ENCODE data around the gene SAPCD2.
A peak's percentile ranks its signal among the peaks of the same experiment; 100 is the strongest.

Gene SAPCD2

GRCh38 chr9:137030006-137030405 is 40.4 kb downstream of the SAPCD2 start:
- TF ChIP-seq CTCF (IDR thresholded peaks at IDR 0.05; ENCODE audit: borderline replicate concordance, insufficient read depth, low read depth, low read length) = no peak
- no peak overlapping the region for H3K4me3 ChIP-seq (ENCODE audit: low read depth, low read length)

GRCh38 chr9:137029058-137029936 is 41.1 kb downstream of the SAPCD2 start:
- no peak overlapping the region for H3K4me3 ChIP-seq (ENCODE audit: low read depth, low read length)
- peak; percentile 96 for TF ChIP-seq CTCF (IDR thresholded peaks at IDR 0.05; ENCODE audit: borderline replicate concordance, insufficient read depth, low read depth, low read length)

GRCh38 chr9:137028263-137029057 is 41.9 kb downstream of the SAPCD2 start:
- TF ChIP-seq CTCF (IDR thresholded peaks at IDR 0.05; ENCODE audit: borderline replicate concordance, insufficient read depth, low read depth, low read length) = peak; percentile 81
- H3K4me3 ChIP-seq (ENCODE audit: low read depth, low read length) = peak overlapping the region; percentile 43

DNA sequence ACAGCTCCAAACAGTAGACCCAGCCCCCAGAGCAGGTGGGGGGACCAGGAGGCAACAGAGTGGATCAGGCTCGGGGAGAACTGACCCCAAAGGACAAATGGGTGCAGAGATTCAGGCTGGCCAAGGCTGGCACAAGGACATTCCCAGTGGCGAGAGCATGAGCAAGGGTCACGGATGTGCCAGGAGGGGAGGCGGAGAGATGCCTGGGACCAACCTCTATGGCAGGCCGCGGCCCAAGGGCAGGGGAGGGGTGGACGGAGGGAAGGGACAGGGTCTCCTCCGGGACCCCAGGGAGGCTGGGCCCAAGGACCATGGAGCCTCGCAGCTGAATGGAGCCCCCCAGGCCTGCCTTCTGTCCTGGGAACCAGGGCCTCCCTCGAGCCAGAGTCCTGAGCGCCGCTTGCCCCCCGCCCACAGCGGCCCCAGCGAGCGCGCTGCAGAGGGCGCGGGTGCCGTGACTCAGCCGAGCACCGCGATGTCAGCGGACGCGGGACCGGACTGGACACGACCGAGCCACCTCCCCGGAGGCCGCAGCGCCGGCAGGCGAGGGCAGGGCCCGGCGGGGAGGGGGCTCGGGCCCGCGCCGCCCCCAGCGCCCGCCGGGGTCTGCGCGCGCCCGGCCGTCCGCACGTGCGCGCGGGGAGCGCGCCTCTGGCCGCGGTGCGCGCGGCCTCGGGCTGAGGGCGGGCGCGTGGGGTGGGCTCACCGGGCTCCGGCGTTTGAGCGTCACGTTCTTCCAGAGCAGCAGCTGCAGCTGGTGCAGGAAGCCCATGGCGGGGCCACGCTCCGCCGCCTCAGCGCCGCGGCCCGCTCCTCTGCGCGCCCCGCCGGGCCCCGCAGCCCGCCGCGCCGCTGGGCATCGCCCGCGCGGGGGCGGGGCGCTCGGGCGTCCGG is 42.7 kb downstream of the SAPCD2 start, which contains the start of gene ABCA2:
Gene ABCA2 (minus strand): TSS at position 869 of the 894 bp plus-strand sequence. CDS start 97 bp downstream, at position 772.
- H3K4me3 ChIP-seq (ENCODE audit: low read depth, low read length) = peak within 1 kb of the TSS; percentile 43
- no peak for TF ChIP-seq CTCF (IDR thresholded peaks at IDR 0.05; ENCODE audit: borderline replicate concordance, insufficient read depth, low read depth, low read length)

- TF ChIP-seq CTCF (IDR thresholded peaks at IDR 0.05; ENCODE audit: borderline replicate concordance, insufficient read depth, low read depth, low read length) = no peak
- no peak overlapping the region for H3K4me3 ChIP-seq (ENCODE audit: low read depth, low read length)
Measured at GRCh38 chr9:137026828-137027227, 43.5 kb downstream of the SAPCD2 start.

GRCh38 chr9:137026384-137026783 is 44.0 kb downstream of the SAPCD2 start:
- TF ChIP-seq CTCF (IDR thresholded peaks at IDR 0.05; ENCODE audit: borderline replicate concordance, insufficient read depth, low read depth, low read length) = no peak
- H3K4me3 ChIP-seq (ENCODE audit: low read depth, low read length) = no peak overlapping the region

All from GM12875 (cell line).